Activated gamma-delta T cell treated with Interleukin-2 at 50 U/mL for 16 hours (primary cell): Measurements from ENCODE around the gene RARS1.

Source experiments
- DNase-seq: peaks from one replicate; pipeline ENCODE4 v3.0.0-alpha.2; 2020

Gene RARS1

DNA sequence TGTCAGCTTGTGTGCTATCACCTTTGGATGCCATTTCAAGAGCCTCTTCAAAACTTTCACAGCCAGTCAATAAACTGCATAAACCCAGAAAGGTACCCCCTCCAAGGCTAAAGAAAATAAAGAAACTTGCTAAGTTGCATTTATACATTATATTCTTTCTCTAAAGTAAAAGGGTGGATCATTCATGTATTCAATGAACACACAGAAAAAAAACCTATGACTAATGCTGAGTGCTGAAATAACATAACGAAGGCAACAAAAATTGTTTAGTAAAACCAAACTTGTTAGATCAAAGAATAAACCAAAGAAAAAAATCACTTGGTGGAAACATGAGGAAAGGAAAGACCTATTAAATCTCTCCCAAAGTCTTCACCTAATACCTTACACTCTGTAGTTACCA lies 77.7 kb downstream of the RARS1 start:
- DNase-seq, result no peak

DNA sequence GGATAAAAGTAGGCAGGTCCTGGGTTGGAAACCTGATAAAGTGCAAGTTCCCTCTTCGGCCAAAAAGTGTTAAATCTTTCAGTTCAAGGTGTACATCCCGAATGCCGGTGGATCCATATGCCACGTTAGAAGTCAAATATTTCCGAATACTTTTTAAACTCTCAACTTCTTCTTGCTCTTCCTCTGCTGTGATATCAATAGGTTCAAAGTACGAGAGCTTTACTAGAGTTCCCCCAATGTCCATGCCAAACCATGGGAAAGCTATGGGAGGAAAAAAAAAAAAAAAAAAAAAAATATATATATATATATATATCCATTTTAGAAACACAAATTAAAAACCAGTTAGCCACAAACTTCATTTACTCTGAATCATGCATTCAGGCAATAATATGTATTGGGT lies 82.5 kb downstream of the RARS1 start:
- no peak for DNase-seq
